SK-N-SH (cell line): Measurements from ENCODE around the gene ZNF407. TPM values are rescaled to one million over a fixed set of nuclear protein-coding genes. Genes with fewer than 3 reads are reported as not detected.

Experiments used
- CTCF ChIA-PET: fragments of 300-600, 350-600 bp; formaldehyde crosslinking; extraction: SDS; loops from one replicate; lab custom pipeline; 2021; lab: Yijun Ruan, JAX
- POLR2A ChIA-PET: fragments of 350-600 bp; sonication (Branson Sonifier 250); formaldehyde crosslinking; extraction: SDS; loops from one replicate; lab custom pipeline; 2020; ENCODE audit warnings: antibody characterized with exemption, inconsistent platforms; lab: Yijun Ruan, JAX
- DNase-seq: peaks from one replicate; pipeline ENCODE4 v3.0.0; 2012
- H2AFZ ChIP-seq: fragments of 200-600 bp; sonication (generic); 2 replicates; pipeline ENCODE4 v1.8.1; 2016; ENCODE audit warnings: antibody characterized with exemption, mild to moderate bottlenecking, low read depth
- H3F3A ChIP-seq: fragments of 200-600 bp; sonication (generic); replicated peaks from 2 replicates; pipeline ENCODE3; 2016; ENCODE audit warnings: antibody characterized with exemption, mild to moderate bottlenecking; ENCODE audit not compliant: insufficient read depth
- H3K27ac ChIP-seq, 2 experiments: fragments of 200-500 bp in 1 of 2; fragments of 200-600 bp in 1 of 2; sonication (Bioruptor generic) in 1 of 2; sonication (generic), shearing (Covaris generic) in 1 of 2; 2 replicates each; pipeline versions ENCODE4 v1.5.1 to v1.6.1; 2014 to 2016; ENCODE audit warnings: low read depth in 2 of 2, inconsistent platforms in 1 of 2, low read length in 1 of 2, mild to moderate bottlenecking in 1 of 2, mixed read lengths in 1 of 2
- H3K27me3 ChIP-seq: fragments of 200-600 bp; sonication (generic), shearing (Covaris generic); 2 replicates; pipeline ENCODE4 v1.6.1; 2016; ENCODE audit warnings: mixed run types; ENCODE audit not compliant: insufficient read depth
- H3K36me3 ChIP-seq, 2 experiments: fragments of 200-500 bp in 1 of 2; fragments of 200-600 bp in 1 of 2; sonication (Bioruptor generic) in 1 of 2; sonication (generic) in 1 of 2; replicated peaks in 1 of 2; 2 replicates each; pipeline versions ENCODE3 to v1.5.1; 2014 to 2016; ENCODE audit warnings: low read length in 1 of 2, mild to moderate bottlenecking in 1 of 2; ENCODE audit not compliant: insufficient read depth in 2 of 2, control insufficient read depth in 1 of 2
- H3K4me1 ChIP-seq, 2 experiments: fragments of 200-500 bp in 1 of 2; fragments of 200-600 bp in 1 of 2; sonication (Bioruptor generic) in 1 of 2; sonication (generic), shearing (Covaris generic) in 1 of 2; 2 replicates each; pipeline versions ENCODE4 v1.5.1 to v1.6.1; 2014 to 2016; ENCODE audit warnings: low read depth in 1 of 2, low read length in 1 of 2, mixed run types in 1 of 2; ENCODE audit not compliant: insufficient read depth in 2 of 2, control insufficient read depth in 1 of 2
- H3K4me2 ChIP-seq: fragments of 200-600 bp; sonication (generic), shearing (Covaris generic); 2 replicates; pipeline ENCODE4 v1.6.1; 2017; ENCODE audit warnings: mixed run types
- H3K4me3 ChIP-seq, 2 experiments: fragments of 200-500 bp in 1 of 2; fragments of 200-600 bp in 1 of 2; sonication (Bioruptor generic) in 1 of 2; sonication (generic), shearing (Covaris generic) in 1 of 2; 2 replicates each; pipeline versions ENCODE4 v1.5.1 to v1.8.1; 2014 to 2016; ENCODE audit warnings: low read depth in 2 of 2, inconsistent platforms in 1 of 2, low read length in 1 of 2, mild to moderate bottlenecking in 1 of 2, mixed read lengths in 1 of 2, moderate library complexity in 1 of 2
- H3K79me2 ChIP-seq: fragments of 200-600 bp; sonication (generic); 2 replicates; pipeline ENCODE4 v1.8.1; 2017; ENCODE audit warnings: mild to moderate bottlenecking; ENCODE audit not compliant: insufficient read depth
- H3K9ac ChIP-seq: fragments of 200-600 bp; sonication (generic); 2 replicates; pipeline ENCODE4 v1.6.1; 2017; ENCODE audit warnings: mixed run types
- H3K9me2 ChIP-seq: fragments of 200-600 bp; sonication (generic); 2 replicates; pipeline ENCODE4 v1.6.1; 2017; ENCODE audit warnings: mixed run types
- H3K9me3 ChIP-seq: fragments of 200-600 bp; sonication (generic); 2 replicates; pipeline ENCODE4 v1.6.1; 2017; ENCODE audit warnings: mixed run types, mild to moderate bottlenecking, moderate library complexity
- H4K20me1 ChIP-seq: fragments of 200-600 bp; sonication (generic); 2 replicates; pipeline ENCODE4 v1.6.1; 2017; ENCODE audit warnings: mild to moderate bottlenecking, mixed run types; ENCODE audit not compliant: insufficient read depth
- CHD2 ChIP-seq: fragments of 150-350 bp; IDR thresholded peaks from 2 replicates; pipeline ENCODE4 v1.6.1; 2018; ENCODE audit warnings: low read length; ENCODE audit not compliant: partially characterized antibody
- EP300 ChIP-seq, 2 experiments: IDR thresholded peaks; 2 replicates each; pipeline versions ENCODE4 v1.4.0 to v1.6.1; 2012; ENCODE audit warnings: borderline replicate concordance in 1 of 2, low read depth in 1 of 2, low read length in 1 of 2
- FOSL2 ChIP-seq: IDR thresholded peaks from 2 replicates; pipeline ENCODE4 v1.4.0; 2012; ENCODE audit warnings: low read depth, mild to moderate bottlenecking, moderate library complexity, borderline replicate concordance
- IRF3 ChIP-seq: fragments of 150-350 bp; IDR thresholded peaks from 2 replicates; pipeline ENCODE4 v1.6.1; 2016; ENCODE audit warnings: mild to moderate bottlenecking, low read depth, low read length
- MEF2A ChIP-seq: IDR thresholded peaks from 2 replicates; pipeline ENCODE4 v1.4.0; 2012; ENCODE audit warnings: low read depth, borderline replicate concordance
- MXI1 ChIP-seq: IDR thresholded peaks from 2 replicates; pipeline ENCODE4 v1.6.1; 2012; ENCODE audit warnings: mild to moderate bottlenecking, low read depth, low read length, improper control_type of control experiment
- PBX3 ChIP-seq: IDR thresholded peaks from 2 replicates; pipeline ENCODE4; 2012
- POLR2AphosphoS5 ChIP-seq: IDR thresholded peaks from 2 replicates; pipeline ENCODE4 v1.6.1; 2012; ENCODE audit warnings: low read depth, low read length
- RAD21 ChIP-seq: IDR thresholded peaks from 2 replicates; pipeline ENCODE4 v1.6.1; 2012; ENCODE audit warnings: mild to moderate bottlenecking, low read length
- RCOR1 ChIP-seq: fragments of 150-350 bp; IDR thresholded peaks from 2 replicates; pipeline ENCODE4 v1.6.1; 2017; ENCODE audit warnings: antibody characterized with exemption, low read length
- REST ChIP-seq: IDR thresholded peaks from 2 replicates; pipeline ENCODE4 v1.6.1; 2012; ENCODE audit warnings: mild to moderate bottlenecking, low read depth, low read length, moderate library complexity
- RFX5 ChIP-seq: IDR thresholded peaks from 2 replicates; pipeline ENCODE4 v1.6.1; 2012; ENCODE audit warnings: mild to moderate bottlenecking, improper control_type of control experiment, low read length
- SIN3A ChIP-seq: IDR thresholded peaks from 2 replicates; pipeline ENCODE4 v1.6.1; 2012; ENCODE audit warnings: low read depth, mild to moderate bottlenecking, low read length, moderate library complexity, borderline replicate concordance
- TAF1 ChIP-seq: IDR thresholded peaks from 2 replicates; pipeline ENCODE4 v1.6.1; 2012; ENCODE audit warnings: low read depth, mild to moderate bottlenecking, low read length, moderate library complexity, borderline replicate concordance
- TEAD4 ChIP-seq: IDR thresholded peaks from 2 replicates; pipeline ENCODE4 v1.4.0; 2012; ENCODE audit warnings: mild to moderate bottlenecking, borderline replicate concordance; ENCODE audit not compliant: insufficient read depth
- YY1 ChIP-seq: IDR thresholded peaks from 2 replicates; pipeline ENCODE4 v1.4.0; 2012; ENCODE audit warnings: low read depth, mild to moderate bottlenecking
- WGBS: methylation state at CpG from one replicate; pipeline ENCODE4 v1.1.6; 2017; ENCODE audit warnings: low lambda C conversion rate; 5-methylcytosine and 5-hydroxymethylcytosine counted together
- polyA plus RNA-seq, 3 experiments: library from polyadenylated mRNA; depleted of rRNA; stranded (reverse); fragments of >200 nt; gene quantifications; 2 replicates each; pipeline ENCODE4 v1.2.3, GENCODE V29; 2012

The ZNF407 gene
- polyA plus RNA-seq, 1 of the 3 experiments (the other 2 are of a cell fraction), result 2.6 TPM

GRCh38 chr18:74773171-74773624, 175.5 kb downstream of the ZNF407 start:
- Histone ChIP-seq H3K79me2 (no peaks in the 10 kb centered on the region), H3K36me3 (no peaks in the 10 kb centered on the region), H3K27ac (no peak overlapping the region), H4K20me1 (no peaks in the 10 kb centered on the region), H3K9me3 (no peaks in the 10 kb centered on the region), H3K4me1 (no peaks in the 10 kb centered on the region), H3K27me3 (no peaks in the 10 kb centered on the region), H3K9me2 (no peaks in the 10 kb centered on the region), H3K4me3 (no peak overlapping the region), H2AFZ (no peak overlapping the region), H3K9ac (no peak overlapping the region), H3F3A (peaks cover 12% of the 10 kb centered on the region), H3K4me2 (no peak overlapping the region)
- WGBS, result 93% methylated on average over 3 of the region's 3 CpGs
- TF ChIP-seq YY1 (no peak), PBX3 (no peak), IRF3 (no peak), RCOR1 (no peak), EP300 (IDR thresholded peaks at IDR 0.05; ENCODE audit: borderline replicate concordance in 1 of 2, low read depth in 1 of 2, low read length in 1 of 2) (no peak), REST (no peak), RAD21 (no peak), TEAD4 (no peak), RFX5 (no peak), SIN3A (no peak), FOSL2 (no peak), POLR2AphosphoS5 (no peak)
- no peak for DNase-seq
- ChIA-PET POLR2A (no interaction called here), CTCF (no interaction called here)

GRCh38 chr18:74774486-74774885, 176.8 kb downstream of the ZNF407 start:
- Histone ChIP-seq H2AFZ (no peak overlapping the region), H3K36me3 (no peaks in the 10 kb centered on the region), H3K4me2 (no peak overlapping the region), H3K4me1 (no peaks in the 10 kb centered on the region; a peak in 1 of 4 replicates), H3K9me3 (no peaks in the 10 kb centered on the region), H4K20me1 (no peaks in the 10 kb centered on the region), H3K9ac (no peak overlapping the region), H3K27ac (no peak overlapping the region), H3F3A (peaks cover 12% of the 10 kb centered on the region), H3K4me3 (no peak overlapping the region), H3K79me2 (no peaks in the 10 kb centered on the region), H3K27me3 (no peaks in the 10 kb centered on the region), H3K9me2 (no peaks in the 10 kb centered on the region)
- no peak for DNase-seq
- WGBS, result 94% methylated on average over 5 of the region's 5 CpGs
- POLR2A ChIA-PET, result no interaction called here
- TF ChIP-seq CHD2 (no peak), MEF2A (no peak), TAF1 (no peak), YY1 (no peak), MXI1 (no peak), REST (no peak)
- CTCF ChIA-PET, result no interaction called here
